Measurements from ENCODE around the gene QRFPR.
"Not testable (repeated sequence)": the region's sequence is repeated elsewhere in the genome, so short reads cannot be mapped to it uniquely, and the experiment has no call there.

QRFPR gene

DNA sequence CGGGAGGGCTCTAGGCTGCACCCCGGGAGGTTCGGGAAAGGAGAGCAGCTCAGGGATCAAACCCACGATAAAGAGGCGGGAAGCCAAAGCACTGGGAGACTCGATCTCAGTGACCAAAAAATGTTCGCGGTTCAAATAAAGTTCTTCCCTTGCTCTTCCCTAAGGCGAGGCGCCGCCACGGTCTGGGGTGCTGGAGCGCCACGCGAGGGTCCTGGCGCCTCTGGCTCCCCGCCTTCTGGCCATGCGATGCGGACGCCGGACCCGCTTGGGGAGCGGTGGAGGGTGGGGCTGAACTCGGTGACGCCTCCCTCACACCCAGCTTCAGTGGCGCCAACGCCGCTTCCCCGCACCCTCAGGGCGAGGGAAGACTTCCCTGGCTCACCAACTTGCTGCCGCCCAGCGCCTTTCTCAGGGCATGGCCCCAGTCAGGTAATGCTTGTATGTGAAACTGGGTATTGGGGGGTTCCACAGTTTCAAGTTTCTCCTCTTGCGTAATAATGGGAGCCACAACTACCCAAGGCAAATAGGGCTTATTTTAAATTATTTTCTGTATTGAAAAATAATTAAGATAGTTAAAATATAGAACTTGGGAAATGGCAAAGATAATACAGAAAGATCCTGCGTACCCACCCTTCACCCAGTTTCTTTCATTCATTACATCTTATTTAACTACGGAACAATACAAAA is at the start of gene QRFPR:
TSS of gene QRFPR (minus strand) at position 243 of the 687 bp plus-strand sequence. CDS start 371 bp downstream, outside the sequence.
- no peak for DNase-seq

DNA sequence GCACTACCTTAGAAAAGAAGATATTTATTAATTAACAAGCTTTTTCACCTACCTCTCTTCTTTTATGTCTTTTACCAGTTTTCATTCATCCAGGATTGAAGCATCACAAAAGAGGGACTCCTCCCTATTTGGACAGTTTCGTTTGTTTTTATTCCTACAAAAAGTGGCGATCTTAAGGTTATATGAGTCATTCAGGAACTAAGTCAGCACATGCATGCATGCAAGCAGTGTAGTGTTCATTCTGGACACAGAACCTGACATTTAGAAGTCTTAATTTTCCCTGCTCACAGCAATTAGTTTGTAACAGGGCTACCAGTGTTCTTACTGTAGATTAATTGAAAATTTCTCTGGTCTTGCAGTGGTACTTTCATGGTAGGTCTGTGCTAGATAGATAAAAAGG is 47.9 kb upstream of the QRFPR start:
- no peak for DNase-seq

DNA sequence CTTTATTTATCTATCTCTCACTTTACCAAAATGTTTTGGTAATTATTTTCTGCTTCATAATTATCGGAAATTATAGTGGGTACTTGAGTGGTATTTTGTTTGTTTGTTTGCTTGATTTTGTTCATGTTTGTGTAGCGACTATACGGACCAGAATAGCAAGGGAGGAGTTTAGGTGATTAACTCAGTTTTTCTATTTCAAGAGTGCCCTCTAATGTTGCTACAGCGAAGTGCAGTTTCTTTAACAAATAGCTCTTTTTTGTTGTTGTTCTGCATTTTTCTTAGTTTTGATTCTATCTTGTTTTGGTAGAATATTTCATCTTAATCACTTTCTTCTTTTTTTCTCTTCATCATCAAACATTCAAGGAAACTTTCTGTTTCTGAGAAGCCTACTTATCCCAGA is 40.8 kb upstream of the QRFPR start:
- no peak for DNase-seq

DNA sequence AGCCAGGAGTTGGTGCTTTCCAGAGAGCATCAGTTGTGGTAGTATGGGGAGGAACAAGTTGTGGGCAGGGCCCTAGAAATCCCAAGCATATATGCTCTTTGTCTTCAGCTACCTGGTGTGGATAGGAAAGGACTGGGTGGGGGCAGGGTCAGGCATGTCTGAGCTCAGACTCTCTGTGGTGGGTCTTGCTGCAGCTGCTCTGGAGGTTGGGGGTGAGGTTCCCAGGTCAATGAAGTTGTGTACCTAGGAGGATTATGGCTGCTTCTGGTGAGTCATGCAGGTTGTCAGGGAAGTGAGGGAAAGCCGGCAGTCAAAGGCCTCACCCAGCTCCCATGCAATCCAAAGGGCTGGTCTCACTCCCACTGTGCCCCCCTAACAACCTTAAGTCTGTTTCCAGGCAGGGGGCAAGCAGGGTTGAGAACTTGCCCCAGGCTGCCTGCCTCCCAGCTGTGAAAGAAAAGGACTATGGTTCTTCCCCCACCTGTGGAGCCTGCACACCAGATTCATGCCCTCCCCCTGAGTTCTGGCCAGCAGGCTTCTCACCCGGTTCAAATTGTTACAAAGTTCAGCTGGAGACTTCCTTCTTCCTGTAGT is 30.4 kb upstream of the QRFPR start:
- no peak for DNase-seq

DNA sequence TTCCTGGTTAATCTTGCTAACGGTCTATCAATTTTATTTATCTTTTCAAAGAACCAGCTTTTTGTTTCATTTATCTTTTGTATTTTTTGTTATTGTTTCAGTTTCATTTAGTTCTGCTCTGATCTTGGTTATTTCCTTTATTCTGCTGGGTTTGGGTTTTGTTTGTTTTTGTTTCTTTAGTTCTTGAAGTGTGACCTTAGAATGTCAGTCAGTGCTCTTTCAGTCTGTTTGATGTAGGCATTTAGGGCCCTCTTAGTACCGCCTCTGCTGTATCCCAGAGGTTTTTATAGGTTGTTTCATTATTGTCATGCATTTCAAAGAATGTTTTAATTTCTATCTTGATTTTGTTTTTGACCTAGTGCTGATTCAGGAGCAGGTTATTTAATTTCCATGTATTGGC is 27.7 kb upstream of the QRFPR start:
- not testable (repeated sequence) for DNase-seq

DNA sequence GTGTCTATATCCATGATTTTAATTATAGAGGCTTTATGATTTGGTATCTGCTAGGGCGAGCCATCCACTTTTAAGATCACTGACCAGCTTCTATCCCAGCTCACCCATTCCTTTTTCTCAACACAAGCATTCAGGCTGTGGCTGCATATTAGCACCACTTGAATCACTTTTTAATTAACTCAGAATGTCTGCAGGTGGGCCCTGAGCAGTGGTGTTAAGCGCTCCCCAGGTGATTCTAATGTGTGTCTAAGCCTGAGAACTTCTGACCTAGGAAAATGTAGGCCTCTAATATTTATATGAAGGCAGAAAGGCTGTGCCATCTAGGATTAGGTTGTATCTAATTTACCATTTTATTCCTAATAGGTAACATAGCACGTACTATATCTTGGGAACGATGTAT is 19.8 kb upstream of the QRFPR start:
- DNase-seq, result no peak

DNA sequence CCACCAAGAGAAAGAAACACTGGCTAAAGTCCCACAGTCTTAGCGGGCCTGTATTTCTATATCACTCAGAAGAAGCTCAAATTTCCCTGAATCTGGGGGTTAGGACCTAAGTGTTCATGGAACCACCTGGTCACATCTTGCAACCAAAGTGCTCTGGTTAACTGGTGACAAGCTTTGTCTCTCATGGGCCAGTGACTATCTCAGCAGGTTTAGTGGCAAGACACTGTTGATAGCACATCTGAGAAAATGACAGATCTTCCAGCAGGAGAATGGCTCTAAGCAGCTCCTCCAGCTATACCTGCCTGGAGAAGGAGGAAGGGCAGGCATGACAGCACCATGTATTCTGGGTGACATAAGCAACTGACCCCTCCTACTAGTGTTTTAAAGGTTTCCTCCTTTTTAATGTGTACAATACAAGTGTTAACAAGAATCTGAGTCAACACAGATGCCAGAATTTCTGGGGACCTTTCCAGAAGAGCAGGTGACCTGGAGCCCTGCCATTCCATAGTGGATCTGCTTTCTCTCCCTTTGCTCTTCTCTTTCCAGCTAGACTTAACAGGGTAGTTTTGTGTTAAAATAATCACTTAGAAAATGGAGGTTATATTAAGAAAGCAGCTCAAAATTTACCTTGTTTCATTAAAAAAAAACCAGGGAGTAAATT is 17.3 kb upstream of the QRFPR start:
- no peak for DNase-seq

DNA sequence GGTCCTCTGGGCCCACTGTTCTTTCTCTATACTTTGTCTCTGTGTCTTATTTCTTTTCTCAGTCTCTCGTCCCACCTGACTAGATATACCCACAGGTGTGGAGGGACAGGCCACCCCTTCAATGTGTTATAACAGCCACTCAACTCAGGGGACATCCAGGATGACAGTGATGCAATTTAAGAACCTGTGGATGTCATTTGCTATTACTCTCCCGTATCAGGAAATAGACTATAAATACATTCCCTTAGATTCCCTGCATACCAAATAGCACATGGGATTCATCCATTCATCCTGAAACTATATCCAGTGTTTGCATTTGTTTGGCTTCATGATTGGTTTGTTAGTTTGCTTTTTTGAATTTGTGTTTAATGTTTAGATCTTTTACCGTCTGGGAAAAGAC is 16.6 kb upstream of the QRFPR start:
- DNase-seq, result no peak

DNA sequence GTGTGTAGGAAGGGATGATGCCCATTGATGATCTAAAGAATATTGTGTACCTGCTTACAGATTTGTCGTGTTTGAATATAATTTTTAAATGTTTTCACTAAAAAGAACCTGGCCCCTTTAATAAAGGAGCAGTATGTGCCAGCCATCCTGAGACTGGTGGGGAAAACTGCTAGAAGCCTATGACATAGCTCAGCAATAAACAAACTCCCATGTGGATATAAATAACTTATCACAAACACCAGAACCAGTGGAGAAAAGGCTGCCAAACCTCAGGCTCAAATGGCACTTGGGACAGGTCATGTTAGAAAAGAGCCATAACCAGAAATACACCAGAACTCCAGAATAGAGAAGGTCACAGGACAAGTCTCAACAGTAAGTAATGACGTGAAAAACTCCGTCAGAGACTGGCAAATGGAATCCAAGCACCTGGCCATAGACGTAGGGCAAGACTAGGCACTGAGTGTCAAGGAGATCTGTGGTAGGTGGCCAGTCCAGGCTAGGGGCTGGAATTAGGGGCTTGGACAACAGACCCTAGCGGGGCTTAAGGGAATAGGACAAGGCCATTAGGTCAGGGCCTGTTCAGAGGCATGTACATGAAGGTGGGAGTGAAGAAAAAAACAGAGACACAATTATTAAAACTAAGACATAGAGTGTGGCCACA is 11.7 kb upstream of the QRFPR start:
- no peak for DNase-seq

DNA sequence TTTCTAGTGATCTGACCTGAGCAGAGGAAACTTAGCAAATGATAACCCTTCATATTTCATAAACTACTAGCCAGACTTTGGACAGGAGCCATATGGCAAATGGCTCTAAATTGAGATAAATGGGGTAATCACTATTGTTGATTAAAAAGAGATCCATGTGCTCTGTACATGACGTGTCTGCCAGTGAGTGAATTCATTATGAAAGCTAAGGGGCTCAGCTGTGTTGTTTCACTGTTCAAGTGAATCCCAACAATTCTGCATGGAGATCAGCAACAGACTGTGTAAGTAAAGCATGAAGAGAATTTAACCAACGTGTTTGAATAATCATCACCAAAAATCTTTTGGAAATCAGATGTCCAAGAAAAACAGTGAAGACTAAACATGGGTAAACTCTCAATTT is 9.5 kb upstream of the QRFPR start:
- DNase-seq, result no peak

DNA sequence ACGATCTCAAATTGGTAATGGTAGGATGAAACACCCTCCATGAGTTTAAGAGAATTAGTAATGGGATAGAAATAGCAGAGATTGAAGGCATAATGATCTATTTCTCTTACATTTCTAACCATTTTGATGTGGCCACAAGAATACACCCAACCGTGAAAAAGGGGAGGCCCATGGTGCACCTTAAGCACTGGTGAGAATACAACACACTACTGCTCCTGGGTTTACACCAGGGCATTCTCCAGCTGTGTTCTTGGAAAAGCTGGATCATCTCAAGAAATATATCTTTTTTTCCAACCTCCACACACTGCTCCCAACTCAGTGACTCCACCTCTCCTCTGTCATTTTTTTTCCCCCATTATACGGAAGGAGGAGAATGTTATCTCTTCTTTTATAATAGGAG is 1.5 kb downstream of the QRFPR start:
- no peak for DNase-seq

DNA sequence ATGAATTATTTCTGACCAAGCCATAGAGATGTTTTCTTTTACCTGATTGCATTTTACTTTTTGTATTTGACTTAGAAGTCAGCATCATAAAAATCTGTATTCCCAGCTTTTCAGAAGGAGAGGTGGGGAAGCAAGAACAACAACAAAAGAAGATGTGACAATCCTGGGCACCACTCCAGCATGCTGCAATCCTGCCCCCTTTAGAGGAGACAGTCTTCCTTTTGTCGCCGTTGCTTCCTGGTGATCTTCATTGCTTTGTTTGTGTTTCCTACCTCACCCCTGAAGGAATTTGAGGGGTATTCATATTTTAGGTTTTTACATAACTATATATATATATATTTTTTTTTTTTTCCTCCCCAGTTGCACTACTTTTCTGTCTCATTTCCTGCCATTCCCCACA is 3.7 kb downstream of the QRFPR start:
- no peak for DNase-seq

DNA sequence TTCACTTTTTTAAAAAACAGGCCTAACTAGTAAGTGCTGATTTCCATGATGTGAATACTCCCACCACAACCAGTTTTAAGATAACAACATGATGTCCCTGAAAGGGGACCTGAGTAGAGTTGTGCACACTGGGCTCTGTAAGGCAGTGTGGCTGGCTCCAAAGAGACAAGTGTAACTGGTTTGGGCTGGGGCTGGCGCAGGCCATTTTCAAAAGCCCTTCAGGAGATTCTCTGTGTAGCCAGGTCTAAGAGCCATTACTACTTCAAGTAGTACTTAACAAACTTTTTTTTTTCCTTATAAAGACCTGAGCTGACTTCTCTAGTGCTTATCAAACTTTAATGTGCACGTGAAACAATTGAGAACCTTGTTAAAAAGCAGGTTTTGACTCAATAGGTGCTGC is 4.3 kb downstream of the QRFPR start:
- no peak for DNase-seq

DNA sequence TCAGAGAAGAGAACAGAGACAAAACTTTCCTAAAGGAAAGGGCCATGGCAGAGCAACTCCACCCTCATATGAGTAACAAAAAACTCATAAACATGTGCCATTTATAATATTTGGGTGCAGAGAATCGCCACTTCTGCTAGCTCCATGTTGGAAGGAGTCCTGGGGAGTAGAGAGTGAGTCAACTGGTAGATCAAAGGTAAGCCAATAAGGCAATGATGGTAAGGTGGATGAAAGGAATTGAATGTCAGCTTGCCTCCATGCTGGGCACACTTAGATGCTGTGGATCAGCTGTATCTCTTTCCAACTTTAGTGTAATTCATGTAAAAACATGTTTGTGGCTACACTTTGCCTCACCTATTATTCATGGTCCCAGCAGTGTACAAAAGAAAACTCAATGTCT is 4.7 kb downstream of the QRFPR start:
- DNase-seq, result no peak

DNA sequence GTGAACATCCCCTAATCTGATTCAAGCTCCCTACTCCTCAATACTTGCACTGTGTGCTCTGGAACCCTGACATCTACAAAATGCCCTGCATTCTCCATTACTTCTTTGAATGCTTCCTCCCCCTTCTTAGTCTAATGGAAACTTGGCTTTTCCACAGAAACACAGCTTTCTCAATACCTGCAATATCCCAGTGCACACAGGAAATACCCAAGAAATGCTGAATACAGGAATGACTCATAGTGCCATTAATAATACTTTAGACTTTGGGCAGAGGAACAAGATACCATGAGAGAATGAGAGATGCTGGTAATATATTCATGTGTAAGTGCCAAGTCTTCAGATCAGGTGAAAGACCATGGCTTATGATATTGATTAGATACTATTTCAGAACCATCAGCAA is 5.6 kb downstream of the QRFPR start:
- DNase-seq, result no peak

DNA sequence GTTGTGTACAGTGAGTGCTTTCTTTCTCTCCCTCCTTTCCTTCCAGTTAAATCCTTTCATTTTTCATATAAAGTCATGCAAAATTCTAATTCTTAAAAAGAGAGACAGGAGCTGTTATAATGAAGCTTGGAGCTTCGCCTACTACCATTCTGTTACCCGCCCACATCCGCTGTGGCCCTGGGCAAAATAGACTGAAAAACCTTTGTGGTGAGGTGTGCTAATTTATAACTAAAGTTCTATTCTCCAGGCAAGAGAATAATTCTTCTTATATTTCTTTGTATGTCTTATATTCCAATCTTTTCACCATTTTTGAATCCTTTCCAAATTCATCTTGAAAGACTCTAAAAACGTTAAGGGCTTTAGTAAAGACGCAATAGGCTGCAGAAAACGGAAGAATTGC is 7.0 kb downstream of the QRFPR start:
- DNase-seq, result no peak

DNA sequence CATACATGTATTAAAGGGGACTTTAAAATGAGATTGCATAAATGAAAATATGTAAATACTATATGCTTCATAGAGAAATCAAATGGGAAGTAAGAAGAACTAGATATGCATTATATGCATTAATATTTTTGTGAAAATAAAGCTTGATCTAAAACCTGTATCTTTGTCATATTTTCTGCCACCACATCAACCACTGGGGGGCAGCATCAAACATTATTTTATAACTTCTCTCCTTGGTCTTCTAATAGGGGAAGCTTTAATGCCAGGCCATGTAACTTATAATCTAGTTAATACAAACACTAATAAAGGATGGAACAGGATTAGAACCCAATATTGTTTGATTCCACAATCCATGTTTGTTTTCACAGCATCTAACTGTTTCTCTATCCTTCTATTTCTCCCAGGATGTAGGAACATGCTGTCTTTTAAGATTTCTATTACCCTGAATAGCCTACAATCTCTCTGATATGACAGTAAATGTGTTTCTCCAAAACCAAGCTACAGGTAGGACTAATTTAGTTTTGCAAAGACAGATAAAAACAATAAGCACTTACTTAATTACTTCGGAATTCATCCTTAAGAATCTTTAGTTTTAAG is 10.0 kb downstream of the QRFPR start:
- no peak for DNase-seq

DNA sequence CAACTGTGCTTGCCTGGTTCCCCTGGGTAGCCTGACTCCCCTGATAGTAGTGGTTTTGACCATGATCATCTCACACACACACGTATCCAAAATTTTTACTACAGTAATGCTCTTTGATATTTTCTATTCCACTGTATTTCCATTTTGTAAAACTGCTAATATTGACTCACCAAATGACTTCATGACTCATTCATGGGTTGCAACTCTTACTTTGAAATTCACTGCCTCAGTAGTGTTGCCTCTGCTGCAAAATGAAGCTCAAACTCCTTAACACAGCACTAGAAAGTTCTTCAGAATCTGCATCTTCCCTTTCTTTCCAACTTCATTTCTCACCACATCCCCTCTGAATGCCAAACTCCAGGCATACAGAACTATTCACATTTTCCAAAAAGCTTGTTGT is 20.3 kb downstream of the QRFPR start:
- no peak for DNase-seq

DNA sequence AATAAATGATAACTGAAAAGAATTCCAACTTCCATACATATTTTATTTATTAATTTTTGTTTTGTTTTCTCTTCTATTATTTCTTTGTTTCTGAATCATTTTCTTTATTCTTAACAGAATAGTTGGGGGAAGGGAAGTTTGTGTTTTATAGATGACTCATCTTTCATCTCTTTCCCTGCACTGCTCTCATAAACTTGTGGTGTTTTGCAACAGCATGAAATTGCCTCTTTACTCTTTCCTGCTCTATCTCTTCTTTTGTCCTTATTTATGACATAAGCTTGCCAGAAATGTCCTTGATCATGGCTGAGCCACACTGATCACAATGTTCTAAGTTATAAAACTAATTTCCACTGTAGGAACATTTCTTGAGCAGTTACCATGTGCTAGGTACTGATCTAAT is 22.3 kb downstream of the QRFPR start:
- no peak for DNase-seq

DNA sequence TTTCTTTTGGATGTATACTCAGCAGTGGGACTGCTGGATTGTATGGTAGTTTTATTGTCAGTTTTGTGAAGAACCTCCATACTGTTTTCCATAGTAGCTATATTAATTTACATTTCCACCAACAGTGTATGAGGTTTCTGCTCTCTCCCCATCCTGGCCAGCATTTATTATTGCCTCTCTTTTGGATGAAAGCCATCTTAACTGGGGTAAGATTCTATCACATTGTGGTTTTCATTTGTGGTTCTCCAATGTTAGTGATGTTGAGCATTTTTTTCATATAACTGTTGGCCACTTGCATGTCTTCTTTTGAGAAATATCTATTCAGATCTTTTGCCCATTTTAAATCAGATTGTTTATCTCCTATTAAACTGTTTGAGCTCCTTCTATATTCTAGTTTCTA is 27.6 kb downstream of the QRFPR start:
- no peak for DNase-seq

DNA sequence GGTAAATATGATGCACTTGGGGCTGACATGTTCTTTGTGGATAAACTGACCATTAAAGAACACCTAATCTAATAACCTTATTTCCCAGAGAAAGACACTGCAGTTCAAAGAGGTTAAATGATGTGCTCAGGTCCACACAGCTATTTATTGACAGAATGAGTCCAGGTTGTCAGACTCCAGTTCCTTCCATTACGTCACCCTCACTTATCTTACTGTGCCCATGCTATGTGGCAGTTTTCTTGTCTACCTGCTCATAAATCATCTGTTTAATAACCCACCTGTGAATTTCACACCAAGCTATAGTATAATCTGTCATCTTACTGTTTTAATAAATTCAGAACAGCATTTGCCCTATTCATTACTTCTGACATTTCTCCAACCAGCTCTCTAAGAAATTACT is 36.7 kb downstream of the QRFPR start:
- DNase-seq, result no peak

DNA sequence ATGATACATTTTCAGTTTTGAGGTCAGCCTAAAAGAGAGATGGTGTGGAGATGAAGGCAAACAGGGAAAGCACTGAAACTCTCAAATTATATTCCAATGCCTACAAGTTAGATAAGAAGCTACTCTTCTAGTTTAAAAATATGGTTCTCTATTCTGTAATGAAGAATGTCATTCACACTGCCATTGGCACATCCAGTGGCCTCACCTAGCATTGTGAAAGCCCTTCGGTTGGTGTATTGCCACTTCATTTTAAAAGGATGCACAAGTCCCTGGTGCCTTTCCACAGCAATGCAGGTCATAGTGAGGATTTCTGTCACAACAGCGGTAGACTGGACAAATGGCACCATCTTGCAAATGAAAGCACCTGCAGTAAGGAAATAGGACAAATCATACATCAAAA is 40.6 kb downstream of the QRFPR start:
- DNase-seq, result no peak

DNA sequence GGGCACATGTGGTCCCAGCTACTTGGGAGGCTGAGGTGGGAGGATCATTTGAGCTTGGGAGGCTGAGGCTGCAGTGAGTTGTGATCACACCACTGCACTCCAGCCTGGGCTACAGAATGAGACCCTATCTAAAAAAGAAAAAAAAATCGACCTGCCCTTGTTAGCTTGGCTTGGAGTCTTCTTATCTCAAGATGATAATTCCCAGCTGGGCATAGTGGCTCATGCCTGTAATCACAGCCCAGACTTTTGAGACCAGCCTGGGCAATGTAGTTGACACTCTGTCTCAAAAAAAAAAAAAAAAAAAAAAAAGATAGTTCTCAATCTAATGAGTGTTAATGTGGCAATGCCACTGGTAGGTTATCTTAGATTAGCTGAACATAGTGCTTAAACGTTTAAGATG is 41.0 kb downstream of the QRFPR start:
- DNase-seq, result no peak

DNA sequence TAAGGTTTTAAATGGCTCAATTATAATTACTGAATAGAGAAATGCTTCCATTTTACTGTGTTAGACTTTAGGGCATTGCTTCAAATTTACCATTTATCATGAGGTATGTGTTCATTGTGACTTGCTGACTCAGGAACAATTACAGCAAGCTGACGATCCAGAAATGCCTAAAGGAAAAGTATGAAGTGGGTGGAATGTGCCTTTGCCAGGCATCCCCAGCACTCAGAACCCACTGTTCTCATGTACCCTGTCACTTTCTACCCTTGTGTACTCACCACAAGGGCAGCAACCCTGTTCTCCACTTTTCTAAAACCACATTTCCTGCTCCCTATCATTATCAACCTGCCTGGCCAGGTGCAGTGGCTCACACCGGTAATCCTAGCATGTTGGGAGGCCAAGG is 41.5 kb downstream of the QRFPR start:
- DNase-seq, result no peak

Data from femur (tissue), 1 donor.